H1 (cell line): ENCODE measurements around the gene ZFTA. TPM values are rescaled to one million over a fixed set of nuclear protein-coding genes. Genes with fewer than 3 reads are reported as not detected.

Experiments
- BCL11A ChIP-seq, 2 experiments: IDR thresholded peaks; one replicate each; pipeline ENCODE4 v1.6.1; 2011; ENCODE audit warnings: low read depth in 2 of 2, low read length in 2 of 2, mild to moderate bottlenecking in 2 of 2
- CREB1 ChIP-seq: IDR thresholded peaks from 2 replicates; pipeline ENCODE4 v1.6.1; 2012; ENCODE audit warnings: inconsistent platforms
- EGR1 ChIP-seq: IDR thresholded peaks from 2 replicates; pipeline ENCODE4 v1.6.1; 2011; ENCODE audit warnings: low read depth, low read length, borderline replicate concordance
- EP300 ChIP-seq, 2 experiments: IDR thresholded peaks; 1 replicate in 1 of 2; 2 replicates in 1 of 2; pipeline ENCODE4 v1.6.1; 2011 to 2012; ENCODE audit warnings: low read depth in 2 of 2, low read length in 2 of 2, mild to moderate bottlenecking in 2 of 2, borderline replicate concordance in 1 of 2, inconsistent platforms in 1 of 2, moderate library complexity in 1 of 2
- KDM1A ChIP-seq: fragments of 200-600, 300-600 bp; sonication (generic); IDR thresholded peaks from 2 replicates; pipeline ENCODE4 v1.7.1; 2016; ENCODE audit warnings: mild to moderate bottlenecking, low read length, borderline replicate concordance
- PHF8 ChIP-seq: fragments of 200-600 bp; sonication (generic); conservative IDR thresholded peaks from 2 replicates; pipeline ENCODE4 v1.7.1; 2012; ENCODE audit warnings: low read depth, mild to moderate bottlenecking, inconsistent platforms, low read length, moderate library complexity
- RAD21 ChIP-seq, 2 experiments: IDR thresholded peaks in 1 of 2; conservative IDR thresholded peaks in 1 of 2; 2 replicates each; pipeline ENCODE4 v1.6.1; 2011; ENCODE audit warnings: low read depth in 2 of 2, low read length in 2 of 2, improper control_type of control experiment in 1 of 2, inconsistent platforms in 1 of 2, mild to moderate bottlenecking in 1 of 2, moderate library complexity in 1 of 2
- SIN3A ChIP-seq, 2 experiments: IDR thresholded peaks in 1 of 2; conservative IDR thresholded peaks in 1 of 2; 2 replicates each; pipeline ENCODE4 v1.6.1; 2011 to 2012; ENCODE audit warnings: low read length in 2 of 2, improper control_type of control experiment in 1 of 2, low read depth in 1 of 2, mild to moderate bottlenecking in 1 of 2
- SIRT6 ChIP-seq: IDR thresholded peaks from one replicate; pipeline ENCODE4 v1.7.1; 2012; ENCODE audit warnings: low read length, inconsistent platforms
- TAF7 ChIP-seq: optimal IDR thresholded peaks from 2 replicates; pipeline ENCODE3; 2011; ENCODE audit warnings: low read depth, mild to moderate bottlenecking, inconsistent platforms, low read length, moderate library complexity, borderline replicate concordance
- YY1 ChIP-seq: IDR thresholded peaks from 2 replicates; pipeline ENCODE4 v1.6.1; 2011; ENCODE audit warnings: low read depth, mild to moderate bottlenecking, low read length
- ZNF274 ChIP-seq: IDR thresholded peaks from 2 replicates; pipeline ENCODE4 v1.7.0; 2012; ENCODE audit warnings: low read length, borderline replicate concordance; ENCODE audit errors: extremely low read depth
- polyA plus RNA-seq, 7 experiments: library from polyadenylated mRNA; depleted of rRNA in 3 of 7; stranded (reverse) in 5 of 7; unstranded in 2 of 7; fragments of >200 nt in 5 of 7; fragments of 200-250 nt in 2 of 7; gene quantifications; 1 replicate in 5 of 7; 2 replicates in 1 of 7; 4 replicates in 1 of 7; pipeline versions ENCODE4 v1.2.1 to v1.2.3, GENCODE V29; 2011 to 2013; ENCODE audit warnings: missing spikeins in 2 of 7, mixed read lengths in 2 of 7
- total RNA-seq: library from RNA; stranded (reverse); fragmentation: NEBNext Ultra II Directional; extraction: Animal tissue kit (Norgen Biotek cat#: 25700); gene quantifications from 2 replicates; pipeline ENCODE4 v1.2.1, GENCODE V29; 2021

ZFTA gene
- total and polyA plus RNA-seq, 2 of the 8 experiments (the other 6 are each of a cell fraction or from before 2014, with no cell fraction given), result 9.5 to 34.0 TPM

DNA sequence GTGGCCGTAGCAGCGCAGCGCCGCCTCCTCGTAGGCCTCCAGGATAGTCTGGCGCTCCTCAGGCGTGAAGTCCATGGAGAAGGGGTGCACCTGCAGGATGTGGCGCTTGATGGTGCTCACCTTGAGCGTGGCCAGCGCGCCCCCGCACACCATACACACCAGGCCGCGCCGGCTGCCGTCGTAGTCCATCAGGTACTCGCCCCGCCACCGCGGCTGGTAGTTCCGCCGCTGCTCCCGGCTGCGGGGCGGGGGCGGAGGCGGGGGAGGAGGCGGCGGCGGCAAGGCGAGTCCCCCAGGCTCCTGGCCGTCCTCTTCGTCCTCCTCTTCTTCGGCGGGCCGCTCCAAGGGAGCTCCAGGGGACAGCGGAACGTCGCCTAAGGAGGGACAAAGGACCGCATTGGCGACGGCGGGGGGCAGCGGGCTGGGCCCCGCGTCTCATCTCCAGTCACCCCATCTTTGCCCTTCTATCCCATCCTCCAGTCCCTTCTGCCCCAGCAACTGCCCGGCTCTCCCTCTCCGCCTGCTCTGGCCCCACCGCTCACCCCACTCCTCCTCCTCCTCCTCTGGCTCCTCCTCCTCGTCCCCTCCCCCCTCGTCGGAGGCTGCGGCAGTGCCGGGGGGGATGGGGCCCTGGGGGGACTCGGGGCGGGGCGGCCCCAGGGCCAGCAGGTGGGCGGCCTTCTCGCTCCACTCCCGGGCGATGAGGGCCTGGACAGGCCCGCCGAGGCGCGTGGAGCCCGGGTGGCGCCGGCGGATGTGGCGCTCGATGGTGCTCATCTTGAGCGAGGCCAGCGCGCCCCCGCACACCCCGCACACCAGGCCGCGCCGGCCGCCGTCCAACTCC lies 4.9 kb downstream of the ZFTA start (continued):
- TF ChIP-seq SIRT6, result no peak
- TF ChIP-seq TAF7, result peak; percentile 30
- TF ChIP-seq CREB1, result peak; percentile 51; the same call in 1 of the 2 replicates
- peak; percentile 29; the same call in 1 of the 2 replicates for TF ChIP-seq PHF8
- TF ChIP-seq RAD21 (IDR thresholded peaks at IDR 0.05 in 1 of 2, conservative IDR thresholded peaks at IDR 0.05 in 1 of 2; ENCODE audit: low read depth in 2 of 2, low read length in 2 of 2), result no peak
- TF ChIP-seq KDM1A, result 0 out of 2 replicates have a peak, but pooled peaks have one; percentile 12
- TF ChIP-seq YY1, result no peak
- no peak for TF ChIP-seq BCL11A (IDR thresholded peaks at IDR 0.05; ENCODE audit: low read depth in 2 of 2, low read length in 2 of 2)
- peak in 1 of 2 experiments; percentile 44; a peak in 1 of 4 replicates for TF ChIP-seq SIN3A (conservative IDR thresholded peaks at IDR 0.05 in 1 of 2, IDR thresholded peaks at IDR 0.05 in 1 of 2; ENCODE audit: low read depth in 1 of 2, low read length in 2 of 2)
- TF ChIP-seq EP300 (IDR thresholded peaks at IDR 0.05; ENCODE audit: borderline replicate concordance in 1 of 2, low read depth in 2 of 2, low read length in 2 of 2), result no peak
- TF ChIP-seq EGR1, result peak; percentile 68; the same call in 1 of the 2 replicates
- TF ChIP-seq ZNF274, result no peak
